Measurements from ENCODE around the gene ELOA2. TPM values are rescaled to one million over a fixed set of nuclear protein-coding genes. Genes with fewer than 3 reads are reported as not detected.
"Not testable (repeated sequence)": the region's sequence is repeated elsewhere in the genome, so short reads cannot be mapped to it uniquely, and the experiment has no call there.

Gene ELOA2
- total and polyA plus RNA-seq, 2 of the 4 experiments (the other 2 are of a cell fraction): not detected

- BruUV-seq (replicated peaks); H3K4me2 ChIP-seq (ENCODE audit: low read depth, low read length); H3K14ac ChIP-seq (replicated peaks; ENCODE audit: low read depth, low read length); H3K56ac ChIP-seq (ENCODE audit: extremely low read depth, insufficient read depth, low read length); intact Hi-C loops (cut with micrococcal nuclease); H3K9me3 ChIP-seq (ENCODE audit: control insufficient read depth, insufficient read depth, low read length); H3K79me1 ChIP-seq (ENCODE audit: low read depth in 1 of 2, low read length in 2 of 2); H3K4me3 ChIP-seq (ENCODE audit: insufficient read depth, low read depth, low read length); dilution Hi-C loops (cut with HindIII; ENCODE audit: low sequenced_read_pairs, unreplicated experiment); H4K91ac ChIP-seq (ENCODE audit: insufficient read depth, low read depth, low read length); H4K20me1 ChIP-seq (ENCODE audit: insufficient read depth, low read length); H4K8ac ChIP-seq (ENCODE audit: low read depth in 2 of 2, low read length in 2 of 2); H2BK15ac ChIP-seq (ENCODE audit: low read depth, low read length); H3K18ac ChIP-seq (ENCODE audit: low read depth, low read length); in situ Hi-C loops (cut with MboI; ENCODE audit: low sequenced_read_pairs); H2BK120ac ChIP-seq (ENCODE audit: low read depth, low read length); H3K9me1 ChIP-seq (ENCODE audit: insufficient read depth, low read length); H2BK5ac ChIP-seq (ENCODE audit: low read depth, low read length, poor library complexity, severe bottlenecking); H2AFZ ChIP-seq (replicated peaks; ENCODE audit: low read length, poor library complexity); H3K36me3 ChIP-seq (ENCODE audit: control insufficient read depth, insufficient read depth, low read length); H3K27me3 ChIP-seq (ENCODE audit: control insufficient read depth, insufficient read depth, low read length); CTCF ChIA-PET; DNase-seq; H2BK20ac ChIP-seq (ENCODE audit: low read depth, low read length); H3K23ac ChIP-seq (ENCODE audit: low read depth, low read length); H3K4me1 ChIP-seq (ENCODE audit: control insufficient read depth, insufficient read depth, low read length); H3K9ac ChIP-seq (ENCODE audit: low read depth, low read length); POLR2A ChIA-PET (ENCODE audit: unreplicated experiment); H2AK5ac ChIP-seq (ENCODE audit: low read depth, low read length); H4K5ac ChIP-seq (ENCODE audit: low read depth, low read length); H3K4ac ChIP-seq (ENCODE audit: low read depth, low read length); H3K27ac ChIP-seq (ENCODE audit: insufficient read depth, low read length); H2AK9ac ChIP-seq (replicated peaks; ENCODE audit: low read depth, low read length, poor library complexity); ATAC-seq (ENCODE audit: low read depth): not testable (repeated sequence)
- no CpG with 5 or more reads among the region's 55 CpGs for WGBS, 2 experiments (ENCODE audit: extremely low coverage in 2 of 2, insufficient read length in 1 of 2)
These were observed 11.5 kb downstream of the ELOA2 start for GRCh38 chr18:47023769-47024465.

GRCh38 chr18:47022821-47023220, 12.6 kb downstream of the ELOA2 start:
- in situ Hi-C loops (cut with MboI; ENCODE audit: low sequenced_read_pairs); H3K9me1 ChIP-seq (ENCODE audit: insufficient read depth, low read length); BruUV-seq (replicated peaks); H4K91ac ChIP-seq (ENCODE audit: insufficient read depth, low read depth, low read length); H3K23ac ChIP-seq (ENCODE audit: low read depth, low read length); H3K36me3 ChIP-seq (ENCODE audit: control insufficient read depth, insufficient read depth, low read length); H3K56ac ChIP-seq (ENCODE audit: extremely low read depth, insufficient read depth, low read length); H3K14ac ChIP-seq (replicated peaks; ENCODE audit: low read depth, low read length); H3K27me3 ChIP-seq (ENCODE audit: control insufficient read depth, insufficient read depth, low read length); H2AFZ ChIP-seq (replicated peaks; ENCODE audit: low read length, poor library complexity); H3K4me2 ChIP-seq (ENCODE audit: low read depth, low read length); H2BK120ac ChIP-seq (ENCODE audit: low read depth, low read length); H3K18ac ChIP-seq (ENCODE audit: low read depth, low read length); H3K9ac ChIP-seq (ENCODE audit: low read depth, low read length); H3K79me1 ChIP-seq (ENCODE audit: low read depth in 1 of 2, low read length in 2 of 2); H3K4me1 ChIP-seq (ENCODE audit: control insufficient read depth, insufficient read depth, low read length); H3K9me3 ChIP-seq (ENCODE audit: control insufficient read depth, insufficient read depth, low read length); ATAC-seq (ENCODE audit: low read depth); H3K27ac ChIP-seq (ENCODE audit: insufficient read depth, low read length); intact Hi-C loops (cut with micrococcal nuclease); POLR2A ChIA-PET (ENCODE audit: unreplicated experiment); H4K20me1 ChIP-seq (ENCODE audit: insufficient read depth, low read length); H4K8ac ChIP-seq (ENCODE audit: low read depth in 2 of 2, low read length in 2 of 2); CTCF ChIA-PET; H2AK9ac ChIP-seq (replicated peaks; ENCODE audit: low read depth, low read length, poor library complexity); H3K4ac ChIP-seq (ENCODE audit: low read depth, low read length); H2BK15ac ChIP-seq (ENCODE audit: low read depth, low read length); H2BK20ac ChIP-seq (ENCODE audit: low read depth, low read length); dilution Hi-C loops (cut with HindIII; ENCODE audit: low sequenced_read_pairs, unreplicated experiment); H4K5ac ChIP-seq (ENCODE audit: low read depth, low read length); H2AK5ac ChIP-seq (ENCODE audit: low read depth, low read length); H3K4me3 ChIP-seq (ENCODE audit: insufficient read depth, low read depth, low read length); H2BK5ac ChIP-seq (ENCODE audit: low read depth, low read length, poor library complexity, severe bottlenecking); DNase-seq: not testable (repeated sequence)
- 100% methylated on average over 3 of the region's 29 CpGs; no CpG with 5 or more reads in 1 of the 2 experiments for WGBS, 2 experiments (ENCODE audit: extremely low coverage in 2 of 2, insufficient read length in 1 of 2)

Data from IMR-90 (cell line).